ENCODE data around the gene RNF157. TPM values are rescaled to one million over a fixed set of nuclear protein-coding genes. Genes with fewer than 3 reads are reported as not detected.
"Not testable (repeated sequence)": the region's sequence is repeated elsewhere in the genome, so short reads cannot be mapped to it uniquely, and the experiment has no call there.

The RNF157 gene
- polyA plus RNA-seq, 1 donor from 2014 or later = 0.43 TPM

DNA sequence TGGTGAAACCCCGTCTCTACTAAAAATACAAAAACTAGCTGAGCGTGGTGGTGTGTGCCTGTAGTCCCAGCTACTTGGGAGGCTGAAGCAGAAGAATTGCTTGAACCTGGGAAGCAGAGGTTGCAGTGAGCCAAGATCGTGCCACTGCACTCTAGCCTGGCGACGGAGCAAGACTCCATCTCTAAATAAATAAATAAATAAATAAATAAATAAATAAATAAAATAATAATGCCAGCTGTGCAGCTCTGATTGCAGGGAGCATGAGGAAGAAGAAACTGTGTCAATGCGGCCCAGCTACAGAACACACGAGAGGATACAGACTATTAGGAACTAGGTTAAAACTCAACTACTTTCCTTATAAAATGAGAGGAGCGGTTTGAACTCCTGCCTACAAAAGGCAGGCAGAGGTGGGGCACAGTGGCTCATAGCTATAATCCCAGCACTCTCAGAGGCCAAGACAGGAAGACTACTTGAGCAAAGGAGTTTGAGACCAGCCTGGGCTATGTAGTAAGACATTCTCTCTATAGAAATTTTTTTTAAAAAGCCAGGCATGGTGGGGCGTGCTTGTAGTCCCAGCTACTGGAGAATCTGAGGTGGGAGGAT lies 34.6 kb downstream of the RNF157 start:
- H3K36me3 Mint-ChIP-seq, H3K27me3 Mint-ChIP-seq, H3K27ac Mint-ChIP-seq, H3K9me3 Mint-ChIP-seq, H3K4me3 Mint-ChIP-seq: not testable (repeated sequence)
- H3K4me1 Mint-ChIP-seq = peaks cover 0 to 13% (median 7%) of the 10 kb centered on the region in 3 donors

DNA sequence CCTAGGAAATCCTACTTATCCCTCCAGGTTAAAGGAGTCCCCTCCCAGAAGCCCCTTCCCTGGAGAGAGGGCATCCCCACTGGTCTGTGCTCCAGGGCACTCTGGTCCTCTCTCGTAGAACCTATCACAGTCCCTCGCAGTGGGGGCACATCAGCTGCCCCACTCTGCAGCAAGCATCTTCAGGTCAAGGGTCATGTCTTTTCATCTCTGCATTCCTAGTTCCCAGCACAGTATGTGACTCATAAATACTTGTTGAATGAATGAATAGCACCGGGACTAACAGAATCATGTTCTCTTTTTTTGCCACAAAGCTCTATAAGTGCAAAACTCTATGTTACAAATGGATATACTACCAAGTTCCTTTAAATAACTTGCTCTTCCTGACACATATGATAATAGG lies 36.0 kb downstream of the RNF157 start:
- no peaks in the 10 kb centered on the region for H3K27me3 Mint-ChIP-seq
- H3K27ac Mint-ChIP-seq = no peak overlapping the region
- no peaks in the 10 kb centered on the region for H3K36me3 Mint-ChIP-seq
- H3K9me3 Mint-ChIP-seq = no peaks in the 10 kb centered on the region
- H3K4me3 Mint-ChIP-seq = no peak overlapping the region
- H3K4me1 Mint-ChIP-seq = peaks cover 0 to 11% (median 6%) of the 10 kb centered on the region in 3 donors

DNA sequence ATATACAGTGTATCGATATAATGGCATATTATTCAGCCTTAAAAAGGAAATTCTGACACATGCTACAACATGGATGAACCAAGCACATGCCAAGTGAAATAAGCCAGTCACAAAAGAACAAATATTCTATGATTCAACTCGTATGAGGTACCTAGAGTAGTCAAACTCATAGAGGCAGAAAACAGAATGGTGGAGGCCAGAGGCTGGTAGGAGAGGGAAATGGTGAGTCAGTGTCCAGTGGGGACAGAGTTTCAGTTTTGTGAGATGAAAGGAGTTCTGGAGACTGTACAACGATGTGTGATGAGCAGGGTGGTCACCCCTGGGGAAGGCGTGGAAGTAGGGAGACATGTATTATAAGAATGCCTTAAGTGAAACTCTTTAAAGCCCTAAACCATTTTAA lies 39.9 kb downstream of the RNF157 start:
- H3K4me1 Mint-ChIP-seq = no peaks in the 10 kb centered on the region
- H3K27me3 Mint-ChIP-seq = peaks cover 2% of the 10 kb centered on the region
- H3K4me3 Mint-ChIP-seq = no peak overlapping the region
- no peaks in the 10 kb centered on the region for H3K36me3 Mint-ChIP-seq
- H3K9me3 Mint-ChIP-seq = no peaks in the 10 kb centered on the region
- no peak overlapping the region for H3K27ac Mint-ChIP-seq

DNA sequence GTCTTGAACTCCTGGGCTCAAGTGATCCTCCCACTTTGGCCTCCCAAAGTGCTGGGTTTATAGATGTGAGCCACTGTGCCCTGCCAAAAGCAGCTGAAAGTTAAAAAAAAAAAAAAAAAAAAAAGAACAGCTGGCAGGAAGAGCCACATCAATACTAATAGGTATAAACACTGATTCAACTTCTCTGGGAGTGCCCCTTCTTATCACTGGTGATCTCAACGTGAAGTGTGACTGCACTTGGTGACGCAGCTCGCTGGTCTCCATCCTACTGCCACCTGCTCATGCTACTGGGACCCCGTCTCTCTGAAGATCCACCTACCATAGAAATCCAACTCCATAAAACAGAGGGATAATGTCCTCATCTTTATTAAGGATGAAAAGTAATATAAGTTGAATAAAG lies 40.8 kb downstream of the RNF157 start:
- no peaks in the 10 kb centered on the region for H3K36me3 Mint-ChIP-seq
- no peaks in the 10 kb centered on the region for H3K9me3 Mint-ChIP-seq
- H3K27me3 Mint-ChIP-seq = peaks cover 2% of the 10 kb centered on the region
- peak overlapping the region in 1 of 3 donors; percentile 40 for H3K27ac Mint-ChIP-seq
- no peak overlapping the region for H3K4me3 Mint-ChIP-seq
- no peaks in the 10 kb centered on the region for H3K4me1 Mint-ChIP-seq

DNA sequence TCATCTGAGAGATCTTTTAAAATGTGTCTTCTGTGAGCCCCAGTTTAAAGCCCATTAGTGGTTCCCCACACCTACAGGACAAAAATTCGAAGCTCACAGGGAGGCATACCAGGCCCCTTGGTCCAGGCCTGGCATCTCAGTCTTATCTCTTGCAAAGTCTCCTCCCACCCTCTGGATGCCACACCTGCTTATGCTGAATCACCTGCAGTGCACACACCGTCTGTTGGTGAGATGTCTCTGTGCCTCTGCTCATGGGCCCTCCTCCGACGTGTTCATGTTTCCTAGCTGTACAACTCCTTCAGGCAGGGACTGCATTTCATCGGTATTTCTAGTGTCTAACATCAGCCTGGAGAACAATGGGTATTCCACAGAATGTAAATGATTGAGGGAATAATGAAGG lies 41.6 kb downstream of the RNF157 start:
- H3K4me3 Mint-ChIP-seq = no peak overlapping the region
- peaks cover 0 to 5% (median 0%) of the 10 kb centered on the region in 3 donors for H3K4me1 Mint-ChIP-seq
- H3K27ac Mint-ChIP-seq = no peak overlapping the region

DNA sequence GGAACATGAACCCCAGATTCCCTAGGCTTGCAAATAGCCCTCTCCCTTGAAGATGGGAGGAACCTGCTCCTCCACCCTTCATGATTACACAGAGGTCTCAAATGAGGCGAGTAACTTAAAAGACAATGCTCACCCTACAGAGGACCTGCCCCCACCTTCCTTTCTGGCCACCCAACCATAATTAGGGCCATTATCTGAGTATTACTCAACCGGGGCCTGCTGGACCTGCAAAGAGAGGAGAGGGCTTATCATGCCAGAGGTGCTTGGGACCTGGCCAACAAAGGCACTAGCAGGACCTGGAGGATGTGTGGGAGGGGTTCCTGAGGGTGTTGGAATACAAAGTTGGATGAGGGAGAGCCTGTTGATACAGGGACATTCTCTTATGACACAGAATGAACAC lies 42.4 kb downstream of the RNF157 start:
- Mint-ChIP-seq H3K27me3 (peaks cover 2% of the 10 kb centered on the region), H3K4me3 (no peak overlapping the region), H3K36me3 (no peaks in the 10 kb centered on the region), H3K4me1 (peaks cover 0 to 5% (median 0%) of the 10 kb centered on the region in 3 donors), H3K9me3 (no peaks in the 10 kb centered on the region), H3K27ac (no peak overlapping the region)

More for the DNA sequence above, 41.6 kb downstream of the RNF157 start:
- Mint-ChIP-seq H3K27me3 (peaks cover 2% of the 10 kb centered on the region), H3K9me3 (no peaks in the 10 kb centered on the region), H3K36me3 (no peaks in the 10 kb centered on the region)

DNA sequence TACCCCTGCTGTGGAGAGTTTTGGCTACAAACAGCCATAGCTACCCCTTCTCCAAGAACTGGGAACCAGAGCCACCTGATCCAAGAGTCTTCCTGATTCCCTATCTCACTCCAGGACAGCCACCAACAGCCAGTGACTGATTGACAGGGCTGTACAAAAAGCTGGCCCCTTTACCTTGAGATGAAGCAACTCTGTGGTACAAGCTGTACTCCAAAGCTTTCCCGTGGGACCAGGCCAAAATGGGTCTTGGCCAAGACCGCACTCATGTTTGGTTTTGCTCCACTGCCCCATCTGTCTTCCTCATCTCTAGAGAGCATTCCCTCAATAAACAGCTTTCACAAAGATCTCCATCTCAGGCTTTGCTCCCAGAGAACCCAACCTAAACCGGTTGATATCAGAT lies 43.6 kb downstream of the RNF157 start:
- Mint-ChIP-seq H3K36me3 (no peaks in the 10 kb centered on the region), H3K27ac (no peak overlapping the region), H3K27me3 (peaks cover 3% of the 10 kb centered on the region), H3K4me3 (no peak overlapping the region), H3K4me1 (peaks cover 6 to 12% (median 9%) of the 10 kb centered on the region in 3 donors), H3K9me3 (no peaks in the 10 kb centered on the region)

DNA sequence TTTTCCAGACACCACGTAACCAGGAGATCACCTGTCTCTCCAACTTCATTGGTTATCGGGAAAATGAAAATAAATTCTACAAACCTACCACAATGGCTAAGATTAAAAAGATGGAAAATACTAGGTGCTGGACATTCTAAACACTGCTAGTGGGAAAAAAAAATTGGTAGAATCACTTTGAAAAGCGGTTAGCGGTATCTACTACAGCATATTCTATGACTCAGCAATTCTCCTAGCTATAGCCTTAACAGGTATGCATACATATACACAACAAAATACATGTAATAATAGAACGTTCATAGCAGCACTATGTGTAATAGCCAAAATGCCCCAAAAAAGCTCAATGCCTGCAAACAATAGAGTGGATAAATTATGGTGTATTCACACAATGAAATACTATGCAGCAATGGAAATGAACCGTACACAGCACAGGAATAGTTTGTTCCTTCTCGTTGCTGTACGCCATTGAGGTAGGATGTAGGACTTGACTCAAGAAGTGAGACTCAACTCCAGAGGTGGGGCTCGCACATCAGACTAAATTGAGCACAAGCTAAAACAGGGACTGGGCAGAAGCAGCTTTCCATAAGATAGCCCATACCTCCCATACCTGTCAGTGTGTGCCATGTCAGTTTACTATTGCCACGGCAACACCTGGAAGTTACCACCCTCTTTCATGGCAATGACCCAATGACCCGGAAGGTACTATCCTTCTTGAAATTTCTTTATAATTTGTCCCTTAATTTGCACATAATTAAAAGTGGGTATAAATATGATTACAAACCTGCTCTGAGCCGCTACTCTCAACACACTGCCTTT lies 44.8 kb downstream of the RNF157 start:
- Mint-ChIP-seq H3K27ac (no peak overlapping the region), H3K4me1 (peaks cover 11 to 13% (median 11%) of the 10 kb centered on the region in 3 donors), H3K36me3 (no peaks in the 10 kb centered on the region), H3K4me3 (no peak overlapping the region), H3K9me3 (no peaks in the 10 kb centered on the region), H3K27me3 (peaks cover 3% of the 10 kb centered on the region)

DNA sequence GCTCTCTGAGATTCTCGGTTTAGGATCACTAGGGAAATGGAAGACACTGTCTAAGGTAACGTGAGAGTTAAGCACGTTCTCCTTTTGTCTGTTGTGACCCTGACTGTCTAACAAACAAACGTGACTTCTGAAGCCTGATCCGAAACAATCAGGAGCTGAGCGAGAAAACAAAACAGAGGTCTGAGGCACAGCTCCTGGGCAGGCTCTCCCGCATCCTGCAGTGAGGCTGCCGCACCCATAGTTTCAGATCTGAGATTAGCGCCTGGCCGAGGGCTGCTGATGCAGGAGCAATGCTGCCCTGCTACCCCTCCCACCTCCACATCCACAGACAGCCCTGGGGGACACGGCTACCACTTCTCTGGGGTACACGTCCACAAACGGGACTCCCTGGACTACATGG lies 46.7 kb downstream of the RNF157 start:
- H3K4me3 Mint-ChIP-seq = no peak overlapping the region
- peak overlapping the region in 2 of 3 donors; percentile 63 to 69 for H3K27ac Mint-ChIP-seq
- peaks cover 3% of the 10 kb centered on the region for H3K27me3 Mint-ChIP-seq
- no peaks in the 10 kb centered on the region for H3K9me3 Mint-ChIP-seq
- no peaks in the 10 kb centered on the region for H3K36me3 Mint-ChIP-seq
- peaks cover 13 to 16% (median 14%) of the 10 kb centered on the region in 3 donors for H3K4me1 Mint-ChIP-seq

DNA sequence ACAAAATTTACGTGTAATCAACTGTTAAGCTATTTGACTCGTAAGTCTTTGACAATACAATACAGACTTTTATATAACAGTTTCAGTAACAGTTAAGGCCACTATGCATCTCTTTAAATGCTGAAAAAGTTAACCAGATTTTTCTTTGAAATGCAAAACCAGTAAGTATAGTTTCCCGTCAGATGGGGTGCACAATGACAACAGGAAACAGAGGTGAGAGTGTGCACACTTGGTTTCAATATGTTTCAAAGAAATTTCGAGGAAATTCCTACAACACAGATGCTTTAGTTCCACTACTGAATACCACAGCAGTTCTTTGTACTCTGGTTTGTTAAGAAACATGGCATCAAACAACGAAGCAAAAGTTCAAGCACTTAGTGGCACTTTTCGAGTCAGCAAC lies 48.4 kb downstream of the RNF157 start:
- H3K4me3 Mint-ChIP-seq = peak overlapping the region in 2 of 4 donors; percentile 73 to 90
- no peaks in the 10 kb centered on the region for H3K36me3 Mint-ChIP-seq
- peaks cover 23 to 27% (median 24%) of the 10 kb centered on the region in 3 donors for H3K4me1 Mint-ChIP-seq
- H3K9me3 Mint-ChIP-seq = no peaks in the 10 kb centered on the region
- H3K27ac Mint-ChIP-seq = peak overlapping the region in 2 of 3 donors; percentile 33 to 83
- H3K27me3 Mint-ChIP-seq = peaks cover 2% of the 10 kb centered on the region

DNA sequence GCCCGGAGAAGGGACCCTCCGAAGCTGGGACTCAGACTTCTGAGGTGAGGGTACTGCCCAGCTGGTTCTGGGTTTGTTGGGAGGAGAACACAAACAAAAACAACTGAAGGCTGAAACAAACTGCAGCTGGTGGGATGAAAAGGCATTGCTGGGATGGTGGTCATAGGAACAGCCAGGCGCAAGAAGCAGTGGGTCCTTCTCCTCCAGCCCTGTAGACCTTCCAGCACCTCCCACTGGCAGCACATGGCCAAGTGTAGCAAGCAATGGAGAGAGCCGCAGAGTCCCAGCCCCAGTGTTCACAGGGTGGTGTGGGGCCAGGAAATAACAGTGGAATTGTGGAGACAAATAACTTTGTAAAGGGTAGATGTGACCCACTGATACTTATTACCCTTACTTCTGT lies 50.6 kb downstream of the RNF157 start:
- Mint-ChIP-seq H3K9me3 (no peaks in the 10 kb centered on the region), H3K36me3 (no peaks in the 10 kb centered on the region), H3K27ac (no peak overlapping the region), H3K27me3 (peaks cover 2% of the 10 kb centered on the region), H3K4me1 (peaks cover 29 to 37% (median 31%) of the 10 kb centered on the region in 3 donors), H3K4me3 (peak overlapping the region in 1 of 4 donors; percentile 24)

DNA sequence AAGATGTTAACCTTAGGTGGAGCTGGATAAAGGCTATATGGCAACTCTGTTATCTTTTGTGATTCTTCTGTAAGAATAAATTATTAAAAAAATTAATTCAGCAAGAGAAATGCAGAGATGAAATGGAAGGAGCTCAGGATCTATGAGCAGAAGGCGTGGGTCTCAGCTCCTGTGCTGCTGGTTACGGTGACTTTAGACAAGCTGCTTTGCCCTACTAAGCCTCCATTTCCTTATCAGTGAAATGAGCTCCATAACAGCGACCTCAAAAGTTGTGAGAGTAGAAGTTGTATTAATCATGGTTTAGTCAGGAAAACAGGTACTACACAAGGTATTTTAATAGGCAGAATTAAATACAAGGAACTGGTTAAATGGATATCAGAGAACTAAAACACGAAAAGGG lies 51.0 kb downstream of the RNF157 start:
- Mint-ChIP-seq H3K4me3 (peak overlapping the region in 1 of 4 donors; percentile 53), H3K27me3 (peaks cover 2% of the 10 kb centered on the region), H3K36me3 (no peaks in the 10 kb centered on the region), H3K4me1 (peaks cover 32 to 40% (median 35%) of the 10 kb centered on the region in 3 donors), H3K9me3 (no peaks in the 10 kb centered on the region), H3K27ac (no peak overlapping the region)

DNA sequence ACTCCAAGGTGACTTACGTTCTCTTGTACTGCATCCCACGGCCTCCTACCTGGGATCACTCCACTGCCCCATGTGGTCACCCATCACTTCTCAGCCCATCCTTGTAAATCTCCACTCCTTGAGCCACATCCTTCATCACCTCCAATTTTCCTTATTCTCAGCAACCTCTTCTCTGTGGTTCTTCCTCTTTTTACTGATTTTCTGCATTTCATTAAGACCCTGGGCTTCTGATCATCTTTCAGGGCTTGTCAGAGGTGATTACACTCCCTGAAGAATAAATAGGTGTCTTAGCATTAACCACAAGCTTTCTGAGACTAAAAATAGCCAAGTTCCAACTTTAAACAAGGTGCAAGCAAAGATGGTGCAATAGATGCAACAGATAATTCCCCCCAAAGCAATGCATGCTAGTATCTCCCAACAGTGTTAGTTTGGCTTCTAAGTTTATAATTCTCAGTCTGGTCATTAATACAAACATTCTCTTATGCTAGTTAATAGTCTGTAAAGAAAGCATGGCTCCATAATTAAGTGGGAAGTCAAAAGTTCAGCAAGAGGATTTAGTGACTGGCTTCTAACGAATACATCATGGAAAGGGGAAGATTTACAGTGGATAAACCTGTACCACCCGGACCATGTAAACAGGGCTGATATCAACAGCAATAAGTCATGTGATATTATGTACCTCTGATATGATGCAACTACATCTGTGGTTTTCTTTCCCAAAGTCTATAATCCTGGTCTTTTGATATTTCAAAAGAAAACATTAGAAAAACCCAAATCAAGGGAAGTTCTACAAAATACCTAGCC lies 51.9 kb downstream of the RNF157 start:
- Mint-ChIP-seq H3K27ac (peak overlapping the region in 1 of 3 donors; percentile 55), H3K4me3 (peak overlapping the region in 2 of 4 donors; percentile 14 to 33), H3K9me3 (no peaks in the 10 kb centered on the region)

DNA sequence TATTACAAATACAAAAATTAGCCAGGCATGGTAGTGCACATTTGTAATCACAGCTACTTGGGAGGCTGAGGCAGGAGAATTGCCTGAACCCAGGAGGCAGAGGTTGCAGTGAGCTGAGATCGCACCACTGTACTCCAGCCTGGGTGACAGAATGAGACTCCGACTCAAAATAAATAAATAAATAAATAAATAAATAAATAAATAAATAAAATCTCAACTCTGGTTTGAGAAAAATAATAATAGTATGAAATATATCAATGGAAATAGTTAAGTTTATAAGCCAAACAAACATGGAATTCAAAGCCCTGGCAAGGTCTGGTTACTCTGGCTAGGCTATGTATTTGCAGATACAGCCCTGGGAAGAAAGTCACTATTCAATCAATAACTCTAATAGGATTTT lies 53.5 kb downstream of the RNF157 start:
- H3K27me3 Mint-ChIP-seq, H3K4me3 Mint-ChIP-seq, H3K27ac Mint-ChIP-seq, H3K36me3 Mint-ChIP-seq, H3K9me3 Mint-ChIP-seq: not testable (repeated sequence)
- peaks cover 29 to 36% (median 35%) of the 10 kb centered on the region in 3 donors for H3K4me1 Mint-ChIP-seq

More for the DNA sequence above, 51.9 kb downstream of the RNF157 start:
- Mint-ChIP-seq H3K4me1 (peaks cover 32 to 36% (median 35%) of the 10 kb centered on the region in 3 donors), H3K36me3 (no peaks in the 10 kb centered on the region), H3K27me3 (peaks cover 2% of the 10 kb centered on the region)

DNA sequence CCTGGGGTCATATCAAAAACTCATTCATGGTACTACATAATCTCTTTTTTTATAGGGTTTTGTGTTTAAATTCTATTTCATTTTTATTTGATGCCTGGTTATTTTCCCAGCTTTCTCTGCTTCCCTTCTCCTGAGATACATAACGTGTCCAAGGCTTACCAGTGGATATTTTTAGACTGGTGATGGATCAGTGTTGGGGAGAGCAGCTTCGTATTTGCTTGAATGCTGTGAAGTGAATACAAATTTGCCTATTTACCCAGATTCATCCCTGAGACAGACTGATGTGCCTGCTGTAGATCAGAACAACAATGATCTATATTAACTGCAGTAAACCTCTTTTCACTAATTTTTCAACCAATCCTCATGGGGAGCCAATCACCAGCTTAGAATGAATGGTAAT lies 56.0 kb downstream of the RNF157 start:
- H3K27ac Mint-ChIP-seq = no peak overlapping the region
- peak overlapping the region in 1 of 4 donors; percentile 27 for H3K4me3 Mint-ChIP-seq
- H3K36me3 Mint-ChIP-seq = no peaks in the 10 kb centered on the region
- no peaks in the 10 kb centered on the region for H3K9me3 Mint-ChIP-seq
- peaks cover 32 to 40% (median 34%) of the 10 kb centered on the region in 3 donors for H3K4me1 Mint-ChIP-seq
- H3K27me3 Mint-ChIP-seq = peaks cover 2% of the 10 kb centered on the region
